Hepatocyte (in vitro differentiated cells): Measurements from ENCODE around the gene CASKIN2. TPM values are rescaled to one million over a fixed set of nuclear protein-coding genes. Genes with fewer than 3 reads are reported as not detected.

ENCODE experiments used
- DNase-seq: peaks from one replicate; pipeline ENCODE4 v3.0.0-alpha.2; 2016; ENCODE audit warnings: low spot score
- H2AFZ ChIP-seq: fragments of 200-600 bp; sonication (generic); 2 replicates; pipeline ENCODE4 v1.6.0; 2016; ENCODE audit warnings: antibody characterized with exemption, mild to moderate bottlenecking
- H3K27ac ChIP-seq: fragments of 200-600 bp; sonication (generic); 2 replicates; pipeline ENCODE4 v1.5.1; 2016; ENCODE audit warnings: mild to moderate bottlenecking
- H3K27me3 ChIP-seq: fragments of 200-600 bp; sonication (generic); 2 replicates; pipeline ENCODE4 v1.6.1; 2016
- H3K36me3 ChIP-seq: fragments of 200-600 bp; sonication (generic); replicated peaks from 2 replicates; pipeline ENCODE4 v1.5.1; 2016; ENCODE audit warnings: low read depth; ENCODE audit not compliant: insufficient read depth
- H3K4me1 ChIP-seq: fragments of 200-600 bp; sonication (generic); 2 replicates; pipeline ENCODE4 v1.5.1; 2016; ENCODE audit warnings: mild to moderate bottlenecking, moderate library complexity; ENCODE audit not compliant: insufficient read depth
- H3K4me2 ChIP-seq: fragments of 200-600 bp; sonication (generic); 2 replicates; pipeline ENCODE4 v1.6.0; 2016
- H3K4me3 ChIP-seq: fragments of 200-600 bp; sonication (generic); 2 replicates; pipeline ENCODE4 v1.5.1; 2016; ENCODE audit warnings: mild to moderate bottlenecking
- H3K79me2 ChIP-seq: fragments of 200-600 bp; sonication (generic); 2 replicates; pipeline ENCODE4 v1.6.0; 2017; ENCODE audit warnings: mild to moderate bottlenecking
- H3K9me2 ChIP-seq: fragments of 200-600 bp; sonication (generic); replicated peaks from 2 replicates; pipeline ENCODE4 v1.6.0; 2017; ENCODE audit warnings: mild to moderate bottlenecking; ENCODE audit not compliant: insufficient read depth
- H3K9me3 ChIP-seq: fragments of 200-600 bp; sonication (generic); 2 replicates; pipeline ENCODE4 v1.5.1; 2016; ENCODE audit warnings: low read depth, mild to moderate bottlenecking
- H4K20me1 ChIP-seq: fragments of 200-600 bp; sonication (generic); 2 replicates; pipeline ENCODE4 v1.6.0; 2016; ENCODE audit warnings: mild to moderate bottlenecking; ENCODE audit not compliant: insufficient read depth, poor library complexity, severe bottlenecking
- EZH2 ChIP-seq: fragments of 200-600 bp; sonication (generic); IDR thresholded peaks from 2 replicates; pipeline ENCODE4 v1.6.1; 2016; ENCODE audit warnings: antibody characterized with exemption, mild to moderate bottlenecking, borderline replicate concordance
- EZH2phosphoT487 ChIP-seq: fragments of 200-600 bp; sonication (generic); IDR thresholded peaks from one replicate; pipeline ENCODE4 v1.6.1; 2018; ENCODE audit warnings: antibody characterized with exemption, mild to moderate bottlenecking, low read depth, moderate library complexity; ENCODE audit not compliant: unreplicated experiment, severe bottlenecking
- WGBS: methylation state at CpG from one replicate; pipeline ENCODE4 v1.1.6; 2016; ENCODE audit warnings: low lambda C conversion rate; ENCODE audit errors: missing lambda C conversion rate; 5-methylcytosine and 5-hydroxymethylcytosine counted together
- polyA plus RNA-seq: library from polyadenylated mRNA; unstranded; fragments of >200 nt; fragmentation: Nextera tagmentation; extraction: Ambion mirVana; gene quantifications from 2 replicates; pipeline ENCODE4 v1.2.1, GENCODE V29; 2016
- total RNA-seq: library from RNA; depleted of rRNA; stranded (reverse); fragments of >200 nt; gene quantifications from 2 replicates; pipeline ENCODE4 v1.2.3, GENCODE V29; 2014
- TF ChIP-seq, protein P1 (sequence below): fragments of 200-600 bp; sonication (generic); IDR thresholded peaks from 2 replicates; pipeline ENCODE4 v1.5.1; 2016; ENCODE audit warnings: antibody characterized with exemption, mild to moderate bottlenecking; ENCODE audit not compliant: poor library complexity

The CASKIN2 gene
- total and polyA plus RNA-seq, 2 experiments from 2014 or later: 9.8 to 16.2 TPM

DNA sequence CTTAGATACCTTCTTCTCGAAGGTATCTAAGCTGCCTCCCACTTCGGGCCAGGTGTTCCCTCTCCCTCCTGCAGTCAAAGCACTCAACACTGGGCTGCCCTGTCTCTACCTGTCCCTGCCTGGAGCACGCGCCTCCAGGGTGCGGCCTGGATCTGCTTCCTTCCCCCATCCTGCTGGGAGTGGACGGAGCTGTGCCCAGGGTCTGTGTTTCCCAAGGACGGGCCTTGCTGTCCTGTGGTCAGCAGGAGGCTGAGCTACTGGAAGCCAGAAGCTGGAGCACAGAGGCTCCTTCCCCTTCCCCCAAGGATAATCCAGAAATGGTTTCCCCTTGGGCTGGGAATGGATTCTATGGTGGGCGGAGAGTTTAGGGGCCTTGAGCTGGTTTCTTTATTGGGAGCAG lies 26.9 kb upstream of the CASKIN2 start:
- no peak overlapping the region for H3K4me3 ChIP-seq
- 86% methylated on average over 8 of the region's 8 CpGs for WGBS
- TF ChIP-seq EZH2phosphoT487 (no peak), EZH2 (no peak)
- TF ChIP-seq, protein P1, sequence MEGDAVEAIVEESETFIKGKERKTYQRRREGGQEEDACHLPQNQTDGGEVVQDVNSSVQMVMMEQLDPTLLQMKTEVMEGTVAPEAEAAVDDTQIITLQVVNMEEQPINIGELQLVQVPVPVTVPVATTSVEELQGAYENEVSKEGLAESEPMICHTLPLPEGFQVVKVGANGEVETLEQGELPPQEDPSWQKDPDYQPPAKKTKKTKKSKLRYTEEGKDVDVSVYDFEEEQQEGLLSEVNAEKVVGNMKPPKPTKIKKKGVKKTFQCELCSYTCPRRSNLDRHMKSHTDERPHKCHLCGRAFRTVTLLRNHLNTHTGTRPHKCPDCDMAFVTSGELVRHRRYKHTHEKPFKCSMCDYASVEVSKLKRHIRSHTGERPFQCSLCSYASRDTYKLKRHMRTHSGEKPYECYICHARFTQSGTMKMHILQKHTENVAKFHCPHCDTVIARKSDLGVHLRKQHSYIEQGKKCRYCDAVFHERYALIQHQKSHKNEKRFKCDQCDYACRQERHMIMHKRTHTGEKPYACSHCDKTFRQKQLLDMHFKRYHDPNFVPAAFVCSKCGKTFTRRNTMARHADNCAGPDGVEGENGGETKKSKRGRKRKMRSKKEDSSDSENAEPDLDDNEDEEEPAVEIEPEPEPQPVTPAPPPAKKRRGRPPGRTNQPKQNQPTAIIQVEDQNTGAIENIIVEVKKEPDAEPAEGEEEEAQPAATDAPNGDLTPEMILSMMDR: no peak
- no peaks in the 10 kb centered on the region for H3K27me3 ChIP-seq
- no peaks in the 10 kb centered on the region for H3K36me3 ChIP-seq
- H3K27ac ChIP-seq: peak overlapping the region; percentile 92
- H3K79me2 ChIP-seq: peaks cover 71% of the 10 kb centered on the region
- DNase-seq: no peak
- no peaks in the 10 kb centered on the region for H3K9me3 ChIP-seq
- peaks cover 49% of the 10 kb centered on the region for H3K4me1 ChIP-seq
- no peak overlapping the region for H2AFZ ChIP-seq
- H3K9me2 ChIP-seq: no peaks in the 10 kb centered on the region
- H3K4me2 ChIP-seq: peak overlapping the region; percentile 49
- no peaks in the 10 kb centered on the region for H4K20me1 ChIP-seq

DNA sequence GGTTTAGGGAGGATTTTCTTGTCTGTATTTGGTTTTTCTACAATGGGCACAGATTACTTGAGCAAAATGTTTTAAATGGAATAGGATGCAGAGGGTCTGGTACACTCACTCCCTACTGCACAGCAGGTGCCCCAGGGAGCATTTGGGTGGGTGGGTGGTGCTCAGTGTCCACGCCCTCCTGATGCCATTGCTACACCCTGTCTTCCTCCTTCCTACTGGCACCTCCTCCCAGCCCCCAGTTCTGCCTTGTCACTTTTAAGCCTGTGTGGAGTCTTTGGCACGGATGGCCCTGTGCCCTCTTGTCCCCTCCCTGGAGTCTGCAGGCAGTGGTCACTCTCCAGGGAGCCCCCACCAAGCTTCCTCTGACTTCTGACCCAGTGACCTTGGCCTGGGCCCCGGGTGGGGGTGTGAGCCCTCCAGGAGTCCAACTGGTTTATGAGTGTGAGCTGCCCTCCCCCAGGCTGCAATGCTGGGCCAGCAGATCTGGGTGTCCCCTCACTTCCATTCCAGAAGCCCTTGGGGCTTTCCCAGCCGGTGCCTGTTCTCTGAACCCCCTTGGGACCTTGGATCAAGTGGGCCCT lies 25.7 kb upstream of the CASKIN2 start:
- no peak overlapping the region for H3K4me2 ChIP-seq
- peaks cover 76% of the 10 kb centered on the region for H3K79me2 ChIP-seq
- no peaks in the 10 kb centered on the region for H3K36me3 ChIP-seq
- no peak overlapping the region for H2AFZ ChIP-seq
- no peak overlapping the region for H3K4me3 ChIP-seq
- no peaks in the 10 kb centered on the region for H3K27me3 ChIP-seq
- no peak for DNase-seq
- TF ChIP-seq, protein P1: no peak
- TF ChIP-seq EZH2phosphoT487 (no peak), EZH2 (no peak)
- H3K4me1 ChIP-seq: peaks cover 60% of the 10 kb centered on the region
- H3K9me3 ChIP-seq: no peaks in the 10 kb centered on the region
- H3K27ac ChIP-seq: peak overlapping the region; percentile 34
- no peaks in the 10 kb centered on the region for H3K9me2 ChIP-seq
- WGBS: 63% methylated on average over 4 of the region's 4 CpGs
- no peaks in the 10 kb centered on the region for H4K20me1 ChIP-seq

DNA sequence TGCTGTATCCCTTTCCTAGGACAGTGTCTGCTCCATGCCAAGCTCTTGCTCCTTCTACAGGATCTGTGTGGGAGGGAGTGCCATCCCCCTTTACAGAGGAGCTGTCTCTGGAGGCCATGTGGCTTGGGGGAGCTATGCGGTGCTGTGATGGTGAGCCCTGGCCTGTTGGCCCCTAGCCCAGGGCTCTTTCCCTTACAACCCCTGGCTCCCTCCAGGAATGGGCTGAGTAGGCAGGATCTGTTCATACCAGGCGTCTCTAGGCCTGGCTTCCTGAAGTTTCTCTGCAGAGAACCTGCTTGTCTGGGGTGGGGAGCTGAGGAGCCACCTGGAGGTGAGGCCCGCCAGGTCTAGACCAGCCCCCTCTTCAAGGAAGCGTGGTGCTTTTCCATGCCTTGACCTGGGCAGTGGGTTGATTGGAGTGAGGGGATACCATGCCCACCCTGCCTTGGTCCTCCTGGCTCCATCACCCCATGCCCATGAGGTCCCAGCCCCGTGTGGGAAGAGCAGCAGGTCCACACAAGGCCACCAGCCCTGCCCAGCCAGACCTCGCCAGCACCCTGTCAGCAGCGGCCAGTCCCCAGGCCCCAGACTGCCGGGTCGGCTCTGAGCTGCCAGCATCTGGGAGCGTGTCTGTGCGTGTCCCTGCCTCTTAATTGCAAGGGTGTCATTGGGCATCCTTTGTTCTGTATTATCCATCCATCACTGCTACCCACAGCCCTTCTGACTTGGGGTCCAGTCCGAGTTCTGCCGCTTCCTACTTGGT lies 24.8 kb upstream of the CASKIN2 start:
- Histone ChIP-seq H3K27me3 (no peaks in the 10 kb centered on the region), H3K9me3 (no peaks in the 10 kb centered on the region), H3K4me1 (peaks cover 62% of the 10 kb centered on the region), H3K9me2 (no peaks in the 10 kb centered on the region), H3K4me3 (no peak overlapping the region), H3K4me2 (no peak overlapping the region), H3K27ac (peak overlapping the region; percentile 34), H3K79me2 (peaks cover 79% of the 10 kb centered on the region), H2AFZ (no peak overlapping the region), H3K36me3 (no peaks in the 10 kb centered on the region), H4K20me1 (no peaks in the 10 kb centered on the region)
- TF ChIP-seq EZH2 (no peak), EZH2phosphoT487 (no peak)
- WGBS: 80% methylated on average over 13 of the region's 13 CpGs
- no peak for DNase-seq

DNA sequence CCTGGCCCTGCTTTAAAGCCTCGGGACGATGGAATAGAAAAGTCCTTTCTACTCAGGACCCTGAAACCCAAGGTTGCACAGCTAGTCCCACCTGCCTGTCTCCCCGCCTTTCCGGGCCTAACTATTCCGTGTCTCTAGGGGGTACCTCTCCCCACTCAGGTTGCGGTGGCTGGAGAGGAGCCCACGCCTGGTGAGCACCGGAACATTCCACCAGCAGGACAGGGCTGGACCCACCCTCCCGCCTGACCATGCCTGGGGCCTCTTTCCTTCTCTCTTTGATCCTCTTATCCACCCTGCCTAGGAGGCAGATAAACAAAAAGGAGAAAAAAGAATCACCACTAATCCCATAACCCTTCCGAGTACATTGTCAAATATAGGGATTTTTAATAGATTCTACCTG lies 21.0 kb upstream of the CASKIN2 start:
- no peaks in the 10 kb centered on the region for H3K9me2 ChIP-seq
- TF ChIP-seq EZH2 (no peak), EZH2phosphoT487 (no peak)
- TF ChIP-seq, protein P1: no peak
- no peak for DNase-seq
- H3K27me3 ChIP-seq: no peaks in the 10 kb centered on the region
- no peak overlapping the region for H3K4me3 ChIP-seq
- no peaks in the 10 kb centered on the region for H3K36me3 ChIP-seq
- H3K79me2 ChIP-seq: peaks cover 78% of the 10 kb centered on the region
- H2AFZ ChIP-seq: no peak overlapping the region
- WGBS: 43% methylated on average over 10 of the region's 10 CpGs
- H4K20me1 ChIP-seq: no peaks in the 10 kb centered on the region
- peak overlapping the region; percentile 19 for H3K4me2 ChIP-seq
- H3K9me3 ChIP-seq: no peaks in the 10 kb centered on the region
- H3K27ac ChIP-seq: peak overlapping the region; percentile 81
- peaks cover 45% of the 10 kb centered on the region for H3K4me1 ChIP-seq
